Kasumi-1 (cell line): ENCODE data around the gene CMIP.

Experiments
- DNase-seq, 2 experiments: peaks; one replicate each; lab custom pipeline; 2025; lab: John Stamatoyannopoulos, UW

The CMIP gene

DNA sequence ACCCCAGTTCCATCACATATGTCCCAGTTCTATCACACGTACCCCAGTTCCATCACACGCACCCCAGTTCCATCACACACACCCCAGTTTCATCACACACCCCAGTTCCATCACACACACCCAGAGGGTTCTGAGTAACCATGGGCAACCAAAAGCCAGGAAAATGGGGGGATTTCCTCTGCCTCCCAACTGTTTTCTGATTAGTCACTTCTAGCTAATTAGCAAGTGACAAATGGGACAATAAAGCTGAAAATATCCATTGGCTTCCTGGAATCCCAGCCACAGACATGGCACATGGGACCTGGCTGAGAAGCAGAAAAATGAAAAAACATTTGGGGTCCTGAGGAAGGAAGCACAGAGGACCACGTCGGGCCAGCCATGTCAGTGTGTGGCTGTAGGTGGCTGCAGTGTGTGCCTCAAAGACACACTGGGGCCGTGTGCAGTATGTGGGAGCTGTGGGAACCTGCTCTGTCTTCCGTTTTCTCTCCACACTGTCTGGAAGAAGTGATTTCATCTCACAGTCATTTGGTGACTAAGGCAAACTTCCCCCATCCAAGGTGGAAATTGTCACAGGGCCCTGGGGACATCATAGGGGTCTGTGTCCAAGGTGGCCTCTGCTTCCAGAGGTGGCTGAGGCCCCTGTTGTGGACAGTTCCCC is 106.7 kb downstream of the CMIP start:
- peak; percentile 92 to 94 for DNase-seq

DNA sequence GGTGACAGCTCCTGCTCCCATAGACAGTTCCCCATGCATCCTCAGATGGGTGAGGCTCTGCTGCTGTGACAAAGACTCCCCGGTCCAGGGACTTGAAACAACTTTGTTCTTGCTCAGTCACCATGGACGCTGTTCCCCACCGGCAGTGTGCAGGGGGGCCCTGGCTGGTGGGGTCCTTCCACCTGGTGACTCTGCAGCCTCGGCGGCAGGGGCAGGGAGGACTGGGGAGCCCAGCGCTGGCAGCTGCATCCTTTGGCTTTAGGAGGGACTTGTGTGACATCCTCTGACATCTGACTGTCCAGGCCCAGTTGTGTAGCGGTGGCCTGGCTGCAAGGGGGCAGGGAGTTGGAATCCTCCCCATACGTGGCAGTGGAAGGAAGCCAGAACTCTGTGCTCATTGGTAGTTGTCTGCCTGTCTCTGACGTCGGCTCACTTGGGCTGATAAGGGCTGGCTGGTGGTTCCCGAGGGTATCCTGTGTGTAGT is 107.3 kb downstream of the CMIP start:
- DNase-seq = no peak

DNA sequence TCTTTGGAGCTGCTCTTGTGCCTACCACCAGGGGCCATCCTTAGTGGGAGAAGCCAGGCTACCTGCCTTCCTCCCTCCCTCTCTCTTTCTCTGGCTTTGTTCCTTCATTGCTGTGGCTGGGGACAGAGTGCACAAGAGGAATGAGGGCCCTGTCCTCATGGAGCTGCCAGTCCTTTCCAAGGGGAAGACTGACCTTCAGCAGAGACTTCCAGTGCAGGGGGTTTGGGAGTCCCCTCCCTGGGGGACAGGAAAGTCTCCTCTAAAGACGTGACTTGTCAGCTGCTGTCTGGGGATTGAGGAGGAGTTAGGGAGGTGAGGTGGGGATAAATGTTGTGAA is 108.1 kb downstream of the CMIP start:
- DNase-seq = no peak

DNA sequence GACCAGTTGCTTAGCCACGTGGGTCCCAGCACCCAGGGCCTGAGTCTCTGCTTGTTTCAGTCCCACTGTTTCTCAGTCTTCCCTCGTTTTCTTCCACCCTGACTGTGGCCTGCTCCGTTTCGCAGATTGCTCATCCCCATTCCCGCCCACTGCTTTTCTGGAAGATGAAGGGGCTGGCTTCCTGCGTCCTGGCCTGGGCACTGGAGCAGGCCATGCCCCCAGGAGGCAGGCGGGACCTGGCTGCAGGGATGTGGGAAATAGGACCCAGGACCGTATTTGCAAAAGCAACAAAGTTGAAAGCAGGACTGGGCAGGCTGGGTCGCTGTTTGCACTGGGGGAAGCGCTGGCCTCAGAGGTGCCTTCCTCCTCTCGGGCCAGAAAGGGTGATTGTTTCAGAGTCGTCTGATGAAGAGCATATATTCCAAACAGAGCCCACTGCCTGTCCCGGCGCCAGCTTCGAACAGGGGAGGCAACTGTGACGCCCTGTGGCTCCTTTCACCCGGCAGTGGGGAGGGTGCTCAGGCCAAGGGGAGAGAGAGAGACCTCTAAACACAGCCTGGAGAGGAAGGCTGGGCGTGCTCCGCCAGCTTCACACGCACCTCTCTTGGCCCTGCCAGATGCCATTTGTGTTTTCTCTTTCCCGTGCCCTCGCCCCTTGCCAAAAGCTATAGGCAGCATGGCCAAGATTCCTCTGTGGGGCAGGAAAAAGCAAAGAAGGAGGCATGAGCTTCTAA is 108.6 kb downstream of the CMIP start:
- DNase-seq = no peak

DNA sequence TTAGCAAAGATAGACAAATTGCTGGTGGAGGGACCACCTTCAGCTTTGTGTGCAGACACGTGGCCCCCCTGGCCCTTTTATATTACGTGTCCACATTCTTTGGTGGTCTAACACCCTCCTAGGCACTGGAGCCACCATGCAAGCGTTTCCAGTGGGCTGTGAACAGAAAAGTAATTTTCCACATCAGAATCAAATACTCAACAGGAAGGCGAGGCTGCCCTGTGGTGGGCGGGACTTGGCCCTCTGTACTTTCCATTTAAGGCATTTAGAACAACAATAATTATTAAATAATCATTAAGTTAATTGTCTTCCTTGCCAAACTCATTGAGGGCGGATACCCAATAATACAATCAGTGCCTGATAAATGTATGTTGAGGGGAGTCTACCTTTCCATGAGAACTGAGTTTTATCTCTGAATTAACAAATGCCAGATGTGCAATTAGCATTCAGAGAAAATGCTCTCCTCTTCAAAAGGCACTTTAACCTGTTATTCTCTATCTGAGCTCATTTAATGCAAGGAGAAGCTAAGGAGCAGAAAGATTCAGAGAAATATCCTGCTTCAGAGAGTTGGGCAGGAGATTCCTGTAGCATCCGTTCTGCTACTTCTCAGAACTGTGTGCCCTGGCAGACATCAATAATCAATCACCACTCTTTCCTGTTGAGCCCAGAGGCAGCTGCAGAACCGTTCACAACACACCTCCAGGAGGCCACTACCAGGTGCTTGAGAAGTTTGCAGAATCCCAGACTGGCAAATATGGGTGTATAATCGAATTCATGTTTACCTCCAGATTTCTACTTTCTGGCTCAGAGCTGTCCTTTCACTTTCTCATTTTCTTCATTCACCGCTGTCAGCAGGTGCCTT is 109.4 kb downstream of the CMIP start:
- DNase-seq = no peak

DNA sequence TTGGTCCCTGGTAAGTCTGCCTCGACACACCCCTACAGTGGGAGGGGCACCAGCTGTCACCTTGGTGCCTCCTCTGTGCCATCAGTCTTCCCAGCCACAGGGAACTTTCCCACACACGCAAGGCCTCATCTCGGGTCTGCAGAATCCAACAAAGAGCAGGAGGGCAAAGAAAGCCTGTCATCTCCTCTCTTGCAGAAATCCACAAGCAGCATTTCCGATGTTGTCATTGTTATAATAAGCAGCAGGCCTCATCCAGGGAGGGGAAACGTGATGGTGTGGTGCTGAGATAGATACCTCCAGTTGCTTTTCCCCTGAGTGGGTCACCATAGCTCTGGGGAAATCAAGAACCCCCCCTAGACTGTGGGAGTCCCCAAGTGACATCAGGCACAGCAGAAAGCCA is 110.4 kb downstream of the CMIP start:
- no peak for DNase-seq

DNA sequence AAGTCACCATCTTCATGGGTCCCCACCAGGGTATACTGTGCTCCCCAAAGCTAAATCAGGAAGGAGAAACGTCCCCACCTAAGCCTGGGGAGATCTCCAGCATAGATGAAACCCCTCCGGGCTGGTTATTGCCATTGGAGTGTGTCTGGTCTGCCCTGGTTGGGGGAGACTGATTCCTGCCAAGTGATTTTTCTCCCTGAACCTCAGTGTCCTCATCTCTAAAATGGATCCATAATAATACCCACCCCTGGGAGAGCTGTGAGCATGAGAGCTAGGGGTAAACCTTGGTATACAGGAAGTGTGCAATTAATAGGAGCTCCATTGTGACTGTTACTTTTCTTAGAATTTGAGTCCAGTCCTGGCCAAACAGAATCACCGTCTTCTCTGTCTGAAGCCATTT is 111.1 kb downstream of the CMIP start:
- no peak for DNase-seq

DNA sequence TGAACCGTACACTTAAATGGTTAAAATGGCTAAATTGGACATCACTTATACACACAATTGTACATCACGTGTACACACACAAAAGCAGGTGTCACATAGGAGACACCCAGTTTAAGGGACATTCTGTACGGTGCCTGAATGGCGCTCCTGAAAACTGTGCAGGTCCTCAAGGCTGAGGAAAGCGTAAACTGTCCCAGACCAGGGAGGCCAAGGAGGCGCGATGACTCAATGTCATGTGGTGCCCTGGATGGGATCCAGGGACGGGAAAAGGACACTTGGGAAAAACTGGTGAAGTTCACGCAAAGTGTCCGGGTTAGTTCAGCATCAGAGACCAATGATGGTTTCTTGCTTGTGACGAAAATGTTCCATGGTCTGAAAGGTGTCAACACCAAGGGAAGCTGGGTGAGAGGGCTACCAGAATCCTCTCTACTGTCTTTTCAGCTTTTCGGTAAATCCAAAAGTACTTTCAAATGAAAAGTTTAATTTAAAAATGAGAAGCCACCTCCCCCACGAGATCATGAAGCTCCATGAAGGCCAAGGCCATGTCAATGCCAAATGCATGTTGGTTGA is 112.2 kb downstream of the CMIP start:
- DNase-seq = no peak

DNA sequence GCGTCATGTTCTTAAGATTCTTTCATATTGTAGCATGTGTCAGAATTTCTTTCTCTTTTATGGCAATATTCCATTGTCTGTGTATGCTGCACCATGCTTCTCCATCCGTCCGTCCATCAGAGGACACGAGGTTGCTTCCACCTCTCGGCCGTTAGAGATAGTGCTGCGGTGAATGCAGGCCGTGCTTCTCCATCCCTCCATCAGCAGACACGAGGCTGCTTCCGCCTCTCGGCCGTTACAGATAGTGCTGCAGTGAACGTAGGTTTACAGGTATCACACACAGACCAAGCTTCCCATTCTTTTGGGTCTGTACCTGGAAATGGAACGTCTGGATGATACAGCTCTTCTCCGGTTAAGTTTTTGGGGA is 113.5 kb downstream of the CMIP start:
- DNase-seq = no peak

DNA sequence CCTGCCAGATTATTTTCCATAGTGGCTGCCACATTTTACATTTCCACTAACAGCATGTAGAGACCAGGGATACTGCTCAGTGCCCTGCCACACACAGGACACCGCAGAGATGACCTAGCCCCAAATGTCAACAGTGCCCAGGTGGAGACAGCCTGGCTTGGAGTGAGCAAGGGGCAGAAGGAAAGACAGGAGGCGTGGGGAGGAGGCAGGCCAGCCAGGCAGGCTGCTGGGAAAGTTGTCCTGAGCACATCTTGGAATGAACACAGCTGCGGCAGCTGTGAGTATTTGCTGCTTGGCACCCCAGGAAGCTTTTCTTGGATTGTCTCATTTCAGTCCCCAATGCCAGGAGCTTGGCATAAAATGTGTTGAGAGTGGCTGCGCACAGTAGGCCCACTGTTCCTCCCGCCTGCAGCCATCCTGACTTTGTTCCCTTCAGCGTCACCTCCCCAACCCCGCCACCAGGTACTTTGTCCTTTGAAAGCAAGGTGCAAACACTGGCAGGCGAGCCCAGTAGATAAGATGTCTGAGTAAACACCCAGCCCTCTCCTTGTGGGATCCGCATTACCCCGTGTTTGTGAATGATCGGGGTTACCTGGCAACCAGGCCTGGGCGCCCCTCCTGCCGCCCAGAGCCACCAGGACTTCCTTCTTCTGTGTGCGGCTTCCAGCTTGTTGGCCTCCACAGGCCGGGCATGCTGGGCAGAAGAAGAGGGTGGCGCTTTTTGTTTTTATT is 114.0 kb downstream of the CMIP start:
- peak in 1 of 2 experiments; percentile 6 for DNase-seq

DNA sequence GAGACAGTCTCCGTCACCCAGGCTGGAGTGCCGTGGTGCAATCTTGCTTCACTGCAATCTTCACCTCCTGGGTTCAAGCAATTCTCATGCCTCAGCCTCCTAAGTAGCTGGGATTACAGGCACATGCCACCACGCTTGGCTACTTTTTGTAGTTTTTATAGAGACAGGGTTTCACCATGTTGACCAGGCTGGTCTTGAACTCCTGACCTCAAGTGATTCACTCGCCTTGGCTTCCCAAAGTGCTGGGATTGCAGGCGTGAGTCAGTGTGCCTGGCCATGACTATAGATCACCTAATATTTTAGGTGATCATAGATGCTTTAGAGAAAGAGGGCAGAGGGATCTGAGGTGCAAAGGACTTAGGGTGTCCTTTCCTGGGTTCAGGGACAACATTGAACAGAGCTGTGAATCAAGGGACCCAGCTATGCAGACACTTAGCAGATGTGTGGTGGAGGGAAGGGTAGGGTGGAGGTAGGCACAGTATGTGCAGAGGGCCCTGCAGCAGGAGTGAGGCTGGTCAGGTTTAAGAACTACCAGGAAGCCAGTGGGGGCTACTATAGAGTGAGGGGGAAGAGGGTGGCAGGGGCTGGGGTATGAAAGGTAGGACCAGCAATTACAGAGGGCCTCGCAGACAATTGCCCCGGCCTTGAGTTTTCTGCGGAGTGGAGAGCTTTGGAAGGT is 116.5 kb downstream of the CMIP start:
- DNase-seq = no peak

DNA sequence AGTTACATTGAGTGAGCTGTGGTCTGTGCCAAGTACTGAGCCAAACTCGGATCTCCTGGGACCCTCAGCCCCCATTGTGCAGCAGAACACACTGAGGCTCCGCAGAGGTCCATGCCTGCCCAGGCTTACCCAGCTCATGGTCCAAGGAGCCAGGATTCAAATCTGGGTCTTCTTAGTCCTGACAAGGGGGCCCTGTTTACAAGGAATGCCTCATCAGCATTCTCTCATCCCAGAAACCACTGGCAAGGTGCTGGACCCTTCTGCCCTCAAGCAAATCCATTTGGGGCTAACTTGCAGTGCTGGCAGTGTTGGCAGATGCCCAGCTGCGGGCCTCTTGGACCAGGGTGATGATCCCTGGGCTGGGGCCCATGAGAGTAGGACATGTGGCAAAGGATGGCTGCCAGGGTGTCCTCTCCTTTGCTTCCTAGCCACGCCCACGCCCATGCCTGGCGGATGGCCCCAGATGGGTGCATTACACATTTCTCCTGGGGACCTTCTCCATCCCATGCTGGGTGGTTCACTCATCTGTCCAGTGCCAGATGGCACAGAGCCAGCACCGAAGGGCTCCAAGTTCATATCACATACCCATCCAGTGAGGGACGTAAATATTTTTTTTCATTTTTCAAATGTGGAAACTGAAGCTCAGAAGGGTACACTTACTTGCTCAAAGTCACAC is 117.7 kb downstream of the CMIP start:
- no peak for DNase-seq

DNA sequence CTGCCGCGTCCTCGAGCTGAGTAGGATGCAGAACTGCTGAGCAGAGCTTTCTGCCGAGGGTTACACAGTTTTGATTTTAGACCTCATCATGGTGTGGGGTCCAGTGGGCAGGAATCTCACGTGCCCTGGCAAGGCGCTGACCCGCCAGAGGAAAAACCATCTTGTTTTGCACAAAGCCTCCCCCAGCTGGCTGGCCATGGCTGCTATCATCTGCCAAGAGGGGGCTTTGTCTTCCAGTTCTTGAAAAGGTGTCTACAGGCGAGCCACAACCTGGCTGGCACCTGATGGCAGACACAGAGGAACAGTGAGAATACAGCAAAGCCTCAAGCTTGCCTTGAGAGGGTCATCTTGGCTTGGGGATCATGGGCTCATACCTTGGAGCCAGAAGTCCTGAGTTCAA is 118.3 kb downstream of the CMIP start:
- no peak for DNase-seq

DNA sequence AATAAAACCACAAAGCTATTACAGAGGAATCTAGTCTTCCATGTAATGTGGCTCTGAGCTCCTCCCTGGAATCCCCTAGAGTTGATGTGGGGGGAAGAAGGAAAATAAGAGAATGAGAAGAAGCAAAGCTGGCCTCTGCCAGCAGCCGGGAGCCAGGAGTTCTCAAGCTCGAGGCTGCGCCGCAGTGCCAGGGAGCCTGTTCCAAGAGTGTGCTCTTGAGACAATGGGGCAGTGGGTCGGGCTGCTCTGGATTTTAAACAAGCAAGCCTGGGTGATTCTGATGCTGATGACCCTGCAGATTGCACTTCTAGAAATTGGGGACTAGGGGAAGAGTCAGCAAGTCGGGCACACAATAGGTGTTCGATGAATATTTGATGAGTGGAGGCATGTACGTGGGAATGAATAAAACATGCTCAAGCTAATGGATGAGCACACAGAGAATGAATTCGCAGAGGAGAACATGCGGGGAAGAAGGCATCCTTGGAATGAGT is 119.9 kb downstream of the CMIP start:
- no peak for DNase-seq

DNA sequence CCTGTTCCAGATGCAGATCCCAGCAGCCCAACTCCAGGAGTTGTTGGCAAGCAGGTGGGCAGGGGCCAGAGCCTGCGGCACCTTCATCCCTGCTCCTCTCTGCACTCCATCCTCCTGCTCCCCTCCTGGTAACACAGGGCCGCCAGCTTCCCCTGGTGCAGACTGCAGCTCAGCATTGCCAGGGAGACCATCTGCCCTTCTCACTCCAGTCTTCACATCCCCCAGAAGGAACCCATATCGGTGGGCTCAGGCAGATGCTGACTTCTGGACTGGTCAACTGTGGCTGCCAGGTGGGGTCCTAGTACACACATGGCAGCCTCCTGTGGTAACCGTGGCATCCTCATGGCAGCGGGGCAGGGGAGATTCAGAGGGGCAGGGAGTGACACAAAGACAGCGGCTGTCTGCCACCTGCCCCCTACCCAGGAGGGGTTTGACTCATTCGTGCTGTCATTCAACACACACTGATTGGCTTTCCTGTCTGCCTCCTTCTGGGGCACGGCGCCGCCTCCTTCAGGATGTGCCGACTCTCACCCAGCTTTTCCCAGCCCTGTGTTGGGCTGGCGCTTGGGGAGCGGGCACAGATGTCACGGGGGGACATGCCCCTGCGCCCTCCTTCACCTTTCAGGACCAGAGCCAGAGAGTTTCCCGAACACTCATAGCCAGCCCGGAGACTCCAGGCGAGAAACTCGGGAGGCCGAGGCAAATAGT is 120.9 kb downstream of the CMIP start:
- no peak for DNase-seq

DNA sequence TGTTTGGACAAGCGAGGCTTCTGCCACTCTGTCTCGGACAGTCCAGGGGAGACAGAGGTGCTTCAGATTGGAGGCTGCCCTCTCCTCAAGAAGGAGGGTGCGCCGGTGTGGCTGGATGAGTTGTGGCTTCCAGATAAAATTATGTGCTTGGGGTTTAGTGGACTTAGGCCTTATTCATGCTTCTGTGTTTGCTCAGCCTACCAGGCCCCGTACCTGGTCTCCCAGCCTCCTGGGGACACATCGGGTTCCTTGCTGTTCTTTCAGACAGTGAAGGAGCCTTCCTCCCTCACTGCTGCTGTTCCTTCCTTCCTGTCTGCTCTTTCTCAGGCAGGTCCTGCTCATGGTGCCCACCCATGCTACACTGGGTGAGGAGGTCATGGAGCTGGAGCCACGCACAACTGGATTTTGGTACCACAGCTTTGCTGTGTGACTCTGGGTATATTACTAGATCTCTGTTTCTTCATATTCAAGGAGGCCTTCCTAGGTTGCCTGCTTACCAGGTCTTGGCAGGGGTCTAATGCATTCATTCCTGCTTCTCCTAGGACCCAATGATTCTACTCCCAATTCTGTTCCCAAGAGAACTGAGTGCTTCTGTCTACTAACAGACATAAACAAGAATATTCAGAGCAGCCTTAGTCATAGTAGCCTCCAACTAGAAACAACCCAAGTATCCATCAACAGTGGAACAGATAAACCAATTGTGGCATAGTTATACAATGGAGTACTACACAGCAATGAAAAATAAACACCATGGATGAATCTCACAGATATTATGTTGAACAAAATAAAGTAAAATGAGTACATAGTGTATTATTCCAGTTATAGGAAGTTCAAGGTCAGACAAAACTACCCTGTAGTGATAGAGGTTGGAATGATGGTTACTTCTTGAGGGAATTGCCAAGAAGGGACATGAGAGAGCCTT is 121.7 kb downstream of the CMIP start:
- DNase-seq = no peak

DNA sequence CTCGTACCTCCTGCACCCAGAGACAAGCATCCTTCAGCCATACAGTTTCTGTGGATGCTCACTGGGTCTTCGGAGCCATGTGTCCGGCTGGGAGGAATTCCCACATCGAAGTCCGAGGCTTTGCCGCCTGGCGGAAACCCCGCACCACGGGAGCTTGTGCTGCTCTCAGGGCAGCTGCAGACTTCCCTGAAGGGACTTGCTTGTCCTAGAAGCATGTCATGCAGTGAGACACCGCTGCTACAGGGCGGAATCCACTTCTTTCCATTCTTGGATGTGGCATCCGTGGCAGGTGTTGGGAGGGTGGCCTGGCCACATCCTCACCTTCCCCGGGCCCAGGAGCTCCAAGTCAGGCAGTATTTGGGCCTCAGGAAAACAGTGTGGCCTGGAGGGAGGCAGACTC is 122.5 kb downstream of the CMIP start:
- no peak for DNase-seq

DNA sequence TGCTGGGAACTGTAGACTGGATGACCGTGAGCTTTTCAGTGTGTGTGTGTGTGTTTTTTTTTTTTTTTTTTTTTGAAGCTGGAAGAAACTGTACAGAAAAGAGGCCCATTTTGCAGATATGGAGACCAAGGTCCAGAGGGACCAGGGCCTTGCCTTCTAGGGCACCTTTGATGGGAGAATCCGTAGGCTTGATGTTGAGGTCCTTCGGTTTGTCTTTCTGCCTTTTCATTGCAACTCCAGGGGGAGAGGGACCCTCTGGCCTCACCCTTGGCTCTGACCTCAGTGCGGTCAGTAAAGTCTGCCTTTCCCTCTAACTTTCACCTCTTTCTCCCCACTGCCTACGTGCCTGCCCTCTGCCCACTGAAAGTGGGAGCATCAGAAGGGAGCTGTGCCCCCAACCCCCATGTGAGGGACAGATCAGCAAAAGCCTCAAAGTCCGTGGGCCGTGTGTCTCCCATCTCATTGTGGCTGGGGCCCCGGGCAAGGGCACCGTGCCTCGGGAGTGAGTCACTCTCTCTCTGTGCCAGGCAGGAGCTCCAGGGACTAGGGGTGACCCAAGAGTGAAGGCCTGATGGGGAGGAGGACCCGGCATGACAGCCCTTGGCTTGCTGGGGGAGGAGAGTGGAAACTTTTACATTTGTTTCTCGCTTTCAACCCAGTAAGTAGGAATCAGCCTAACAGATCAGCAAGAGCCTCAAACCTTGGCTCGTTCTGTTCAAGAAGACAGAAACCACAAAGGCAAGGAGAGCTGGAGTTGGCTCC is 123.6 kb downstream of the CMIP start:
- no peak for DNase-seq
